SU-DHL-6 (cell line): ENCODE results near the gene ID1.
"Not testable (repeated sequence)": the region's sequence is repeated elsewhere in the genome, so short reads cannot be mapped to it uniquely, and the experiment has no call there.

ENCODE experiments used
- H2AFZ ChIP-seq: fragments of 200-600 bp; sonication (generic); 2 replicates; pipeline ENCODE4 v1.6.1; 2014; ENCODE audit warnings: low read depth, mild to moderate bottlenecking, moderate library complexity, mixed read lengths, antibody characterized with exemption, low read length; ENCODE audit not compliant: severe bottlenecking
- H3F3A ChIP-seq: fragments of 200-600 bp; shearing (Covaris generic); 2 replicates; pipeline ENCODE4 v1.6.0; 2016; ENCODE audit warnings: antibody characterized with exemption, mild to moderate bottlenecking; ENCODE audit not compliant: insufficient read depth
- H3K27ac ChIP-seq: fragments of 200-600 bp; sonication (generic); 2 replicates; pipeline ENCODE4 v1.5.1; 2016; ENCODE audit warnings: low read depth, mild to moderate bottlenecking, low read length, moderate library complexity, mixed read lengths
- H3K27me3 ChIP-seq: fragments of 200-600 bp; sonication (generic), shearing (Covaris generic); 2 replicates; pipeline ENCODE4 v1.6.0; 2014; ENCODE audit warnings: mild to moderate bottlenecking, low read length
- H3K36me3 ChIP-seq: fragments of 200-600 bp; sonication (generic); 2 replicates; pipeline ENCODE4 v1.6.1; 2014; ENCODE audit warnings: mild to moderate bottlenecking, low read length, mixed read lengths
- H3K4me2 ChIP-seq: fragments of 300-600, 200-600 bp; shearing (Covaris generic), sonication (generic); 2 replicates; pipeline ENCODE4 v1.6.0; 2014; ENCODE audit warnings: low read length, low read depth, mild to moderate bottlenecking; ENCODE audit not compliant: poor library complexity, severe bottlenecking
- H3K4me3 ChIP-seq: fragments of 200-600 bp; sonication (generic); 2 replicates; pipeline ENCODE4 v1.5.1; 2014; ENCODE audit warnings: antibody characterized with exemption, low read length, mild to moderate bottlenecking, mixed read lengths; ENCODE audit not compliant: insufficient read depth, poor library complexity, severe bottlenecking
- H3K79me2 ChIP-seq: fragments of 200-600 bp; sonication (generic); 2 replicates; pipeline ENCODE4 v1.6.1; 2014; ENCODE audit warnings: mild to moderate bottlenecking, low read length, moderate library complexity; ENCODE audit not compliant: insufficient read depth
- H3K9ac ChIP-seq: fragments of 200-600 bp; sonication (generic); 2 replicates; pipeline ENCODE4 v1.7.0; 2014; ENCODE audit warnings: mild to moderate bottlenecking, low read length
- H3K9me2 ChIP-seq: fragments of 200-600 bp; sonication (generic); replicated peaks from 2 replicates; pipeline ENCODE4 v1.6.1; 2014; ENCODE audit warnings: low read length; ENCODE audit not compliant: insufficient read depth
- H3K9me3 ChIP-seq: fragments of 200-600 bp; sonication (generic); 2 replicates; pipeline ENCODE4 v1.6.1; 2014; ENCODE audit warnings: low read length, mixed read lengths; ENCODE audit not compliant: insufficient read depth
- H4K20me1 ChIP-seq: fragments of 200-600 bp; sonication (generic); 2 replicates; pipeline ENCODE4 v1.6.1; 2014; ENCODE audit warnings: low read depth, mild to moderate bottlenecking, antibody characterized with exemption, low read length, moderate library complexity, mixed read lengths
- CTCF ChIP-seq: fragments of 200-600 bp; sonication (generic); IDR thresholded peaks from one replicate; pipeline ENCODE4 v1.5.1; 2017; ENCODE audit warnings: antibody characterized with exemption, mild to moderate bottlenecking, low read length, moderate library complexity; ENCODE audit not compliant: insufficient read depth, poor library complexity, severe bottlenecking
- EZH2phosphoT487 ChIP-seq: fragments of 200-600 bp; sonication (generic), shearing (Covaris generic); conservative IDR thresholded peaks from 2 replicates; pipeline ENCODE4 v1.6.1; 2018; ENCODE audit warnings: mild to moderate bottlenecking, antibody characterized with exemption, low read length, moderate library complexity, mixed read lengths

The ID1 gene

GRCh38 chr20:31579245-31579644, 25.8 kb upstream of the ID1 start:
- no peak overlapping the region for H3K4me3 ChIP-seq
- TF ChIP-seq CTCF (no peak), EZH2phosphoT487 (no peak)
- H3K9ac ChIP-seq, result no peak overlapping the region

GRCh38 chr20:31579941-31580651, 25.0 kb upstream of the ID1 start:
- H3K27ac ChIP-seq, H3K4me3 ChIP-seq, H3K36me3 ChIP-seq, H3K4me2 ChIP-seq, H3K27me3 ChIP-seq, H2AFZ ChIP-seq, H3K9me2 ChIP-seq, H3F3A ChIP-seq, H3K9ac ChIP-seq, H4K20me1 ChIP-seq, H3K79me2 ChIP-seq, H3K9me3 ChIP-seq: not testable (repeated sequence)

More at GRCh38 chr20:31579245-31579644, 25.8 kb upstream of the ID1 start:
- no peaks in the 10 kb centered on the region for H3K79me2 ChIP-seq
- H3K27me3 ChIP-seq, result no peaks in the 10 kb centered on the region
- no peak overlapping the region for H3K27ac ChIP-seq
- H3K9me3 ChIP-seq, result no peaks in the 10 kb centered on the region
- no peak overlapping the region for H2AFZ ChIP-seq
- H3F3A ChIP-seq, result peaks cover under 1% of the 10 kb centered on the region
- no peaks in the 10 kb centered on the region for H3K36me3 ChIP-seq
- no peak overlapping the region for H3K4me2 ChIP-seq
- H3K9me2 ChIP-seq, result no peaks in the 10 kb centered on the region
- no peaks in the 10 kb centered on the region for H4K20me1 ChIP-seq

DNA sequence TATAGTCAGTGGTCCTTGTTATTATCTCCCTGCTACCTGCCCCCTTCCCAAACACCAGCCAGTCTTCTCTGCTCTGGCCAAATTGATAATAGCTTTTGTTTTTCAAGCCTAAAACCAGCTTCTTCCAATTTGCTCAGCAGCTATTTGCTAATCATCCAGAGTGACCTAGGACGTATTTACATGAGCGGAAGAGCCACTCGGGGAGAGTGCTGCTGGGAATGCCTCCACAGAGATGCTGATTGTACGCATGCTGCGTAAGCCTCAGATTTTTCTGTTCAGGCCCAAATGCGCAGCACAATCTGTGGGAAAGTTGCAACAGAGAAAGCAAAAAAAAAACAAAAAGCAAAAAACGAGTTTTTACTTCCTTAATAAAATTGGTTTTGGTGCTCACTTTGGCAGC, 24.4 kb upstream of the ID1 start:
- Histone ChIP-seq H3K27ac (no peak overlapping the region), H2AFZ (no peak overlapping the region), H3K4me2 (no peak overlapping the region), H3K9ac (no peak overlapping the region), H3K9me3 (no peaks in the 10 kb centered on the region), H3K79me2 (no peaks in the 10 kb centered on the region), H4K20me1 (no peaks in the 10 kb centered on the region), H3K4me3 (no peak overlapping the region), H3K27me3 (no peaks in the 10 kb centered on the region), H3K36me3 (no peaks in the 10 kb centered on the region), H3F3A (no peaks in the 10 kb centered on the region), H3K9me2 (no peaks in the 10 kb centered on the region)
- TF ChIP-seq EZH2phosphoT487 (no peak), CTCF (no peak)

- H3K4me3 ChIP-seq, result no peak overlapping the region
- H3K9ac ChIP-seq, result no peak overlapping the region
- no peak overlapping the region for H2AFZ ChIP-seq
- H3K9me2 ChIP-seq, result no peaks in the 10 kb centered on the region
- no peaks in the 10 kb centered on the region for H3F3A ChIP-seq
- H3K79me2 ChIP-seq, result no peaks in the 10 kb centered on the region
- H3K36me3 ChIP-seq, result no peaks in the 10 kb centered on the region
- no peaks in the 10 kb centered on the region for H3K9me3 ChIP-seq
- no peak overlapping the region for H3K27ac ChIP-seq
- H3K4me2 ChIP-seq, result no peak overlapping the region
- TF ChIP-seq EZH2phosphoT487, result no peak
- H4K20me1 ChIP-seq, result no peaks in the 10 kb centered on the region
- H3K27me3 ChIP-seq, result no peaks in the 10 kb centered on the region
These were observed 23.7 kb upstream of the ID1 start for GRCh38 chr20:31581391-31581790.
